ENCODE measurements around the gene CKMT1B.
"Not testable (repeated sequence)": the region's sequence is repeated elsewhere in the genome, so short reads cannot be mapped to it uniquely, and the experiment has no call there.

The CKMT1B gene

GRCh38 chr15:43593328-43594190 lies at the start of gene CKMT1B:
CKMT1B (plus strand) TSS chr15:43594027; CDS start chr15:43594219, 192 bp downstream.
- DNase-seq (ENCODE audit: low read depth, low spot score): not testable (repeated sequence)

GRCh38 chr15:43544266-43544665 lies 49.6 kb upstream of the CKMT1B start:
- H3K27ac ChIP-seq: no peak overlapping the region
- no peak for DNase-seq (ENCODE audit: low read depth, low spot score)

More at GRCh38 chr15:43593328-43594190, at the start of gene CKMT1B:
- H3K27ac ChIP-seq: not testable (repeated sequence)

- DNase-seq (ENCODE audit: low read depth, low spot score): no peak
- no peak overlapping the region for H3K27ac ChIP-seq
Measured at GRCh38 chr15:43545426-43545825, 48.4 kb upstream of the CKMT1B start.

GRCh38 chr15:43547539-43547938 lies 46.3 kb upstream of the CKMT1B start:
- H3K27ac ChIP-seq: no peak overlapping the region
- DNase-seq (ENCODE audit: low read depth, low spot score): no peak

GRCh38 chr15:43550527-43551363 lies 43.1 kb upstream of the CKMT1B start:
- no peak overlapping the region for H3K27ac ChIP-seq

GRCh38 chr15:43552256-43552655 lies 41.6 kb upstream of the CKMT1B start:
- H3K27ac ChIP-seq: no peak overlapping the region
- no peak for DNase-seq (ENCODE audit: low read depth, low spot score)

More at GRCh38 chr15:43550527-43551363, 43.1 kb upstream of the CKMT1B start:
- no peak for DNase-seq (ENCODE audit: low read depth, low spot score)

GRCh38 chr15:43552986-43553385 lies 40.8 kb upstream of the CKMT1B start:
- no peak for DNase-seq (ENCODE audit: low read depth, low spot score)
- H3K27ac ChIP-seq: no peak overlapping the region

GRCh38 chr15:43562753-43563152 lies 31.1 kb upstream of the CKMT1B start:
- not testable (repeated sequence) for H3K27ac ChIP-seq; DNase-seq (ENCODE audit: low read depth, low spot score)

GRCh38 chr15:43563793-43564192 lies 30.0 kb upstream of the CKMT1B start:
- H3K27ac ChIP-seq; DNase-seq (ENCODE audit: low read depth, low spot score): not testable (repeated sequence)

GRCh38 chr15:43566615-43567014 lies 27.2 kb upstream of the CKMT1B start:
- H3K27ac ChIP-seq; DNase-seq (ENCODE audit: low read depth, low spot score): not testable (repeated sequence)

GRCh38 chr15:43574607-43575006 lies 19.2 kb upstream of the CKMT1B start:
- DNase-seq (ENCODE audit: low read depth, low spot score): not testable (repeated sequence)

GRCh38 chr15:43589778-43590466 lies 3.9 kb upstream of the CKMT1B start, which contains the start of gene PPIP5K1:
PPIP5K1 (minus strand) TSS chr15:43590208; CDS start chr15:43584504, 5,704 bp downstream.
- not testable (repeated sequence) for DNase-seq (ENCODE audit: low read depth, low spot score); H3K27ac ChIP-seq

More at GRCh38 chr15:43574607-43575006, 19.2 kb upstream of the CKMT1B start:
- not testable (repeated sequence) for H3K27ac ChIP-seq

GRCh38 chr15:43592841-43593240 lies 986 bp upstream of the CKMT1B start:
- DNase-seq (ENCODE audit: low read depth, low spot score); H3K27ac ChIP-seq: not testable (repeated sequence)

- not testable (repeated sequence) for DNase-seq (ENCODE audit: low read depth, low spot score); H3K27ac ChIP-seq
Measured at GRCh38 chr15:43599131-43599530, 5.3 kb downstream of the CKMT1B start.

GRCh38 chr15:43600200-43600599 lies 6.4 kb downstream of the CKMT1B start:
- not testable (repeated sequence) for DNase-seq (ENCODE audit: low read depth, low spot score); H3K27ac ChIP-seq

GRCh38 chr15:43602233-43602632 lies 8.4 kb downstream of the CKMT1B start:
- DNase-seq (ENCODE audit: low read depth, low spot score); H3K27ac ChIP-seq: not testable (repeated sequence)

GRCh38 chr15:43617750-43618149 lies 23.9 kb downstream of the CKMT1B start:
- not testable (repeated sequence) for DNase-seq (ENCODE audit: low read depth, low spot score); H3K27ac ChIP-seq

GRCh38 chr15:43618700-43619099 lies 24.9 kb downstream of the CKMT1B start, which contains the start of gene STRC:
STRC (minus strand) TSS chr15:43618800; CDS start chr15:43618722, 78 bp downstream.
- not testable (repeated sequence) for H3K27ac ChIP-seq; DNase-seq (ENCODE audit: low read depth, low spot score)

- not testable (repeated sequence) for DNase-seq (ENCODE audit: low read depth, low spot score)
Measured at GRCh38 chr15:43622068-43622799, 28.4 kb downstream of the CKMT1B start.

More at GRCh38 chr15:43622068-43622799, 28.4 kb downstream of the CKMT1B start:
- H3K27ac ChIP-seq: not testable (repeated sequence)

All from epithelial cell of prostate (primary cell).